KMS-11 (cell line): ENCODE results near the gene SSRP1.

ENCODE experiments used
- H2AFZ ChIP-seq: fragments of 200-600 bp; sonication (generic); 2 replicates; pipeline ENCODE4 v1.6.1; 2016; ENCODE audit warnings: antibody characterized with exemption, mixed run types, low read depth
- H3K27ac ChIP-seq: fragments of 200-600 bp; sonication (generic); 2 replicates; pipeline ENCODE4 v1.6.1; 2016; ENCODE audit warnings: mild to moderate bottlenecking, mixed run types
- H3K27me3 ChIP-seq: fragments of 200-600 bp; sonication (generic); 2 replicates; pipeline ENCODE4 v1.6.1; 2017; ENCODE audit warnings: mild to moderate bottlenecking, low read depth, mixed run types, moderate library complexity; ENCODE audit not compliant: insufficient read depth
- H3K36me3 ChIP-seq: fragments of 200-600 bp; sonication (generic); 2 replicates; pipeline ENCODE4 v1.6.1; 2017; ENCODE audit warnings: mild to moderate bottlenecking, mixed run types; ENCODE audit not compliant: insufficient read depth
- H3K4me1 ChIP-seq: fragments of 200-600 bp; sonication (generic); 2 replicates; pipeline ENCODE4 v1.6.1; 2016; ENCODE audit warnings: mild to moderate bottlenecking, low read depth, mixed run types; ENCODE audit not compliant: poor library complexity, severe bottlenecking
- H3K4me2 ChIP-seq: fragments of 200-600 bp; sonication (generic); 2 replicates; pipeline ENCODE4 v1.7.0; 2016; ENCODE audit warnings: mild to moderate bottlenecking, mixed run types
- H3K4me3 ChIP-seq: fragments of 200-600 bp; sonication (generic); IDR thresholded peaks from 2 replicates; pipeline ENCODE4 v1.6.1; 2017; ENCODE audit warnings: low read depth, low read length, mixed read lengths; ENCODE audit not compliant: insufficient read depth
- H3K79me2 ChIP-seq: fragments of 200-600 bp; sonication (generic); 2 replicates; pipeline ENCODE4 v1.6.1; 2016; ENCODE audit warnings: low read depth, mixed run types; ENCODE audit not compliant: insufficient read depth
- H3K9ac ChIP-seq: fragments of 200-600 bp; sonication (generic); 2 replicates; pipeline ENCODE4 v1.6.1; 2016; ENCODE audit warnings: mild to moderate bottlenecking, mixed run types
- H4K20me1 ChIP-seq: fragments of 200-600 bp; sonication (generic); 2 replicates; pipeline ENCODE4 v1.6.1; 2016; ENCODE audit warnings: mild to moderate bottlenecking, mixed run types; ENCODE audit not compliant: insufficient read depth
- TF ChIP-seq, protein P1 (sequence below): fragments of 200-600 bp; sonication (generic); conservative IDR thresholded peaks from 2 replicates; pipeline ENCODE4 v1.6.1; 2017; ENCODE audit warnings: low read depth, mild to moderate bottlenecking, antibody characterized with exemption, low read length, moderate library complexity, mixed read lengths

Gene SSRP1

DNA sequence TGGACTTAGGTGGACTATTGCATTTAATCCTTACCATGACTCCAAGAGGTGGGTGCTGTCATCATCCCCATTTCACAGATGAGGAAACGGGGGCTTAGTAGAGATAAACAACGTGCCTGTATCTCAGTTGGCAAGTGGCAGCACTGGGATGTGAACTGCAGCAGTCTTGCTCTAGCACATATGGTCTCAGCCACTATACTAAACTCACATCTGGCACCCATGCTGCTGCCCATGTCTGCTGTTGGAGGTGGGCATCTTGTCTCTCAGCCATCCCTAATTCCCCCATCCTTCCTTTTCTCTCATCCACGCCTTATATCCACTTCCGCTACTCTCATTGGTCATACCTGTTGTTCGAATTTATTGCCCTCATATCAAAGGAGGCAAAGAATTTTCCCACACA is 41.4 kb upstream of the SSRP1 start:
- Histone ChIP-seq H4K20me1 (no peaks in the 10 kb centered on the region), H3K4me3 (no peak overlapping the region), H3K9ac (no peak overlapping the region), H2AFZ (no peak overlapping the region), H3K36me3 (no peaks in the 10 kb centered on the region), H3K27me3 (no peaks in the 10 kb centered on the region), H3K4me1 (no peaks in the 10 kb centered on the region), H3K4me2 (no peak overlapping the region), H3K27ac (no peak overlapping the region), H3K79me2 (no peaks in the 10 kb centered on the region)
- TF ChIP-seq, protein P1, sequence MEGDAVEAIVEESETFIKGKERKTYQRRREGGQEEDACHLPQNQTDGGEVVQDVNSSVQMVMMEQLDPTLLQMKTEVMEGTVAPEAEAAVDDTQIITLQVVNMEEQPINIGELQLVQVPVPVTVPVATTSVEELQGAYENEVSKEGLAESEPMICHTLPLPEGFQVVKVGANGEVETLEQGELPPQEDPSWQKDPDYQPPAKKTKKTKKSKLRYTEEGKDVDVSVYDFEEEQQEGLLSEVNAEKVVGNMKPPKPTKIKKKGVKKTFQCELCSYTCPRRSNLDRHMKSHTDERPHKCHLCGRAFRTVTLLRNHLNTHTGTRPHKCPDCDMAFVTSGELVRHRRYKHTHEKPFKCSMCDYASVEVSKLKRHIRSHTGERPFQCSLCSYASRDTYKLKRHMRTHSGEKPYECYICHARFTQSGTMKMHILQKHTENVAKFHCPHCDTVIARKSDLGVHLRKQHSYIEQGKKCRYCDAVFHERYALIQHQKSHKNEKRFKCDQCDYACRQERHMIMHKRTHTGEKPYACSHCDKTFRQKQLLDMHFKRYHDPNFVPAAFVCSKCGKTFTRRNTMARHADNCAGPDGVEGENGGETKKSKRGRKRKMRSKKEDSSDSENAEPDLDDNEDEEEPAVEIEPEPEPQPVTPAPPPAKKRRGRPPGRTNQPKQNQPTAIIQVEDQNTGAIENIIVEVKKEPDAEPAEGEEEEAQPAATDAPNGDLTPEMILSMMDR: no peak

DNA sequence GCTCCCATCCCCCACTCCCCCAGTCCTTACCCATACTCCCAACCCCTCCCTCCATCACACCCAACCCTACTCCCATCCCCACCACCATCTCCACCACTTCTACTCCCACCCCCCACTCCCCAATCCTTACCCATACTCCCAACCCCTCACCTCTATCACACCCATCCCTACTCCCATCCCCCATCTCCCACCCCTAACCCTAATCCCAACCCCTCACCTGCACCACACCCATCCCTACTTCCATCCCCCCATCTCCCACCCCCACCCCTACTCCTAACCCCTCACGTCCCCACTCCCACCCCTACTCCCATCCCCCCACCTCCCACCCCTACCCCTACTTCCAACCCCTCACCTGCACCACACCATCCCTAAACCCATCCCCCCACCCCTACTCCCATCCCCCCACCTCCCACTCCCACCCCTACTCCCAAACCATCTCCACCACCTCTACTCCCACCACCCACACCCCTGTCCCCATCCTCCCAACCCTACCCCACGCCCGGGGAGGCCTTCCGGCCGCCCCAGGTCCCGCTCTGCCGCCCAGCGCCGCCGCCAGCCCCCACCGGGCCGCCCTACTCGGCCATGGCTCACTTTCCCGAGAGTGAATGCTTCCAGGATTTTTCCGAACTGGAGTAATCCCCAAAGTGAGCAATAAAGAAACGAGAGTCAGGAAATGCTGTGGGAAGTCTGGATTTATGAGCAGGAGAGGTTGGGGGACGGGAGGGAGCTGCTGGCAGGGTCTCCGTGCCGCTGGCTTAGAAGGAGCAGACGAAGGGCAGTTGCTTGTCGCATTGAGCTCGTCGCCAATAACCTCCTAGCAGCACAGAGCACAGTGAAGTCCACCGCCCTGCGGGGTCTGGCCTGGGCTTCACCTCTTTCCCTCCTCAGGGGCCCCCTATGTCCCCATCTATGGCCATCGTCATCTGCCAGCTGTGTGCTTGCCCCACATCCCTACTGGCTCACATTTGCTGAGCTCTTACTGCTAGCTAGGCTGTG is 40.7 kb upstream of the SSRP1 start:
- Histone ChIP-seq H3K36me3 (no peaks in the 10 kb centered on the region), H3K79me2 (no peaks in the 10 kb centered on the region), H3K4me3 (no peak overlapping the region), H3K4me2 (no peak overlapping the region), H3K9ac (no peak overlapping the region), H2AFZ (no peak overlapping the region), H3K27me3 (no peaks in the 10 kb centered on the region), H3K27ac (no peak overlapping the region), H4K20me1 (no peaks in the 10 kb centered on the region), H3K4me1 (no peaks in the 10 kb centered on the region)
- TF ChIP-seq, protein P1: no peak

DNA sequence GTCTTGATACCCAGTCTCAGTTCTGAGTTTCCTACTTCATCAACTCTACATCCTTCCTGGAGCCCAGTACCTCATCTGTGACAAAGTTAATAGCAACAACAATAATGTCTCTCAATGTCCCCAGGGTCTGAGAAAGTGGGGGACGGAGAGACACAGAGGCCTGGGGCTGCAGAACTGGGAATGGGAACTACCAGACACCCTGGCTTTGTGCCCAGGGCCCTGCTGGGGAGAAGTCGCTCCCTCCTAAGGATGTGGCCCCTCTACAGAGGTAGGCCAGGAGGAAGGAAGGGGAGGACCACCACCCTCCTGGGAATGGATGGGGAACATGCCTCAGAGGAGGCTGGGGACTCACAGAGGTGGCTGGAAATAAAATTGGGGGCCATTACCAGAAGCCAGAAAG is 39.8 kb upstream of the SSRP1 start:
- H3K4me2 ChIP-seq: no peak overlapping the region
- TF ChIP-seq, protein P1: no peak
- H4K20me1 ChIP-seq: no peaks in the 10 kb centered on the region
- H3K36me3 ChIP-seq: no peaks in the 10 kb centered on the region
- no peak overlapping the region for H3K27ac ChIP-seq
- no peaks in the 10 kb centered on the region for H3K4me1 ChIP-seq
- H3K27me3 ChIP-seq: no peaks in the 10 kb centered on the region
- H3K79me2 ChIP-seq: no peaks in the 10 kb centered on the region
- H3K9ac ChIP-seq: no peak overlapping the region
- H2AFZ ChIP-seq: no peak overlapping the region
- no peak overlapping the region for H3K4me3 ChIP-seq

DNA sequence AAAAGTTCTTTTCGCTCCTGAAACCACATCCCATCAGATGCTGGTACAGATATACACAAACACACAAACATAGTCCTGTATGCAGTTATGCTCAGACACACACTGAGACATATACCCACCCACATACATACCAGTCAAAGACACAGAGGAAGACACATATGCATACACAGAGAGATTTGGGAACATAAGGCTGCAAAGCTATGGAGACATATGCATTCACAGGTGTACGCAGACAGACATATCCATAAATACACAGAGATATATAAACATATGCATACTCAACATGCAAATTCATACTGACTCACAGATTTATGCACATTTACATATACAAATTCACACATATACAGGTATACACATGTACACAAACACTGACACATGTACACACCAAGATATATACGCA is 39.3 kb upstream of the SSRP1 start:
- Histone ChIP-seq H3K4me1 (no peaks in the 10 kb centered on the region), H4K20me1 (no peaks in the 10 kb centered on the region), H3K36me3 (no peaks in the 10 kb centered on the region), H3K27me3 (no peaks in the 10 kb centered on the region), H3K9ac (no peak overlapping the region), H3K27ac (no peak overlapping the region), H3K4me3 (no peak overlapping the region), H2AFZ (no peak overlapping the region), H3K4me2 (no peak overlapping the region), H3K79me2 (no peaks in the 10 kb centered on the region)
- TF ChIP-seq, protein P1: no peak
